MCF 10A (cell line): Measurements from ENCODE around the gene TUBB6. TPM values are rescaled to one million over a fixed set of nuclear protein-coding genes. Genes with fewer than 3 reads are reported as not detected.

Experiments used
- Bru-seq: library from RNA; stranded (reverse); fragments of 400-500 nt; gene quantifications from one replicate; lab custom pipeline; 2021; lab: Mats Ljungman, UMichigan
- BruChase-seq, 2 experiments: library from RNA; stranded (reverse); fragments of 400-500 nt; gene quantifications; one replicate each; lab custom pipeline; 2021; lab: Mats Ljungman, UMichigan
- BruUV-seq: library from RNA; stranded (reverse); fragments of 400-500 nt; replicated peaks from 2 replicates; lab custom pipeline; 2021; lab: Mats Ljungman, UMichigan
- CTCF ChIA-PET: fragments of 300-600 bp; sonication (Branson Sonifier 250); formaldehyde crosslinking; extraction: SDS; loops from one replicate; lab custom pipeline; 2021; ENCODE audit warnings: antibody characterized with exemption, inconsistent platforms; lab: Yijun Ruan, JAX
- POLR2A ChIA-PET: fragments of 300-600, 350-650 bp; sonication (Branson Sonifier 250); formaldehyde crosslinking; extraction: SDS; loops from one replicate; lab custom pipeline; 2020; ENCODE audit warnings: antibody characterized with exemption, inconsistent platforms; lab: Yijun Ruan, JAX
- DNase-seq: peaks from one replicate; pipeline ENCODE4 v3.0.0-alpha.2; 2018; ENCODE audit not compliant: unreplicated experiment
- H3K27ac Mint-ChIP-seq: one replicate; pipeline ENCODE4 v1.8.0; 2022; ENCODE audit warnings: mild to moderate bottlenecking, low read depth, mixed read lengths; ENCODE audit not compliant: unreplicated experiment
- H3K27me3 Mint-ChIP-seq: one replicate; pipeline ENCODE4 v1.8.0; 2022; ENCODE audit warnings: mixed read lengths; ENCODE audit not compliant: insufficient read depth, unreplicated experiment
- H3K36me3 Mint-ChIP-seq: one replicate; pipeline ENCODE4 v1.8.0; 2022; ENCODE audit warnings: mild to moderate bottlenecking, moderate library complexity, mixed read lengths; ENCODE audit not compliant: insufficient read depth, unreplicated experiment
- H3K4me1 Mint-ChIP-seq: one replicate; pipeline ENCODE4 v1.8.0; 2022; ENCODE audit warnings: mixed read lengths; ENCODE audit not compliant: insufficient read depth, unreplicated experiment
- H3K4me3 Mint-ChIP-seq: one replicate; pipeline ENCODE4 v1.8.0; 2022; ENCODE audit warnings: mild to moderate bottlenecking, moderate library complexity, mixed read lengths; ENCODE audit not compliant: unreplicated experiment
- H3K9me3 Mint-ChIP-seq: one replicate; pipeline ENCODE4 v1.8.0; 2022; ENCODE audit warnings: mixed read lengths; ENCODE audit not compliant: unreplicated experiment
- intact Hi-C: fragments of 100-400 bp; cut with micrococcal nuclease; formaldehyde crosslinking; loops from 2 replicates; pipeline ENCODE4 v1.14.1; 2022
- long read RNA-seq: library from polyadenylated mRNA; stranded (forward); transcript quantifications from one replicate; pipeline ENCODE4 v2.0.0, GENCODE V29; 2022
- total RNA-seq: library from RNA; stranded (reverse); gene quantifications from 2 replicates; pipeline ENCODE4 v1.2.3, GENCODE V29; 2022
- TF ChIP-seq, protein P1 (sequence below): fragments of 200-600 bp; IDR thresholded peaks from one replicate; pipeline ENCODE4 v1.8.0; 2022; ENCODE audit warnings: antibody characterized with exemption, mild to moderate bottlenecking; ENCODE audit not compliant: unreplicated experiment

TUBB6 gene
- total RNA-seq (141 and 167 TPM in 2 replicates), Bru-seq, nascent RNA (percentile 97 among the genes with signal in this experiment), BruChase-seq, experiment 1, labeled RNA remaining after a 6-hour chase (percentile 89 among the genes with signal in this experiment), BruChase-seq, experiment 2, labeled RNA remaining after a 2-hour chase (percentile 97 among the genes with signal in this experiment)
- long read RNA-seq, transcript TUBB6-201 (4 exons, 2,064 nt) = major isoform, 225 of 350 reads
- long read RNA-seq, transcript TUBB6-203 (4 exons, 788 nt) = minor isoform, 15 of 350 reads
- long read RNA-seq, transcript TUBB6-202 (3 exons, 2,163 nt) = minor isoform, 13 of 350 reads
- long read RNA-seq, transcript TUBB6-213 (4 exons, 1,017 nt) = minor isoform, 29 of 350 reads
- long read RNA-seq, partial matches to known transcripts = 6 of 350 reads
- long read RNA-seq, other reads (novel, unspliced or antisense) = 38 of 350 reads

DNA sequence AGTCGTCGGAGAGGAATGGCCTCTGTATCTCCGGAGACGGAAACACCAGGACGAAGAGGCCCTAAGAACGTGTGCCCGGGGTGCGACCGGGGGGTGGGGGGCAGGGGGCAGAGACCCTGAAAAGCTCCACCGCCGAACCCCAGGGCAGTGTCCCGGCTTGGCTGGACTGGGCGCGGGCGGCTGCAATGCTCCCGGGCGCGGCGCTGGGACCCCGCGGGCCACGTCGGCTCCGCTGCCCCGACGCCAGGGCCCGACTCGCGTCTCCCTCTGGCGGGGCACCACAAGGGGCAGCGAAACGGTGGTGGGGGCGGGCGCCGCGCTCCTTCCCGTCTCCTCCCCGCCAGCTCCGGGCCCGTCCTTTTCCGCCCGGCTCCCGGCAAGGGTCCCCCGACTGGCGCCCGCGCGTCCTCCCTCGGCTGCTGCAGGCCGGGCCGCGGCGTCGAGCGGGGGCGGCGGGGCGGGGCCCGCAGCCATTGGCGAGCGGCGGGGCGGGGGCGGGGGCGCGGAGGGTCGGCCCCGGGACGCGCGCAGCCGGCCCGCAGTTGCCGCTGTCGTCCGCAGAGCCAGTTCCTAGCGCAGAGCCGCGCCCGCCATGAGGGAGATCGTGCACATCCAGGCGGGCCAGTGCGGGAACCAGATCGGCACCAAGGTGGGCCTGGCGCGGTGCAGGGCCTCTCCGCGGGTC is at the start of gene TUBB6:
TSS of gene TUBB6 (plus strand) at position 541 of the 685 bp plus-strand sequence. CDS start at position 593, 52 bp downstream.
- Mint-ChIP-seq H3K27ac (peak within 1 kb of the TSS; percentile 87), H3K4me3 (peak within 1 kb of the TSS; percentile 86), H3K27me3 (no peaks in the 10 kb centered on the region), H3K9me3 (no peaks in the 10 kb centered on the region), H3K36me3 (peaks cover 46% of the 10 kb centered on the region), H3K4me1 (peaks cover 20% of the 10 kb centered on the region)
- BruUV-seq = no TSS peak
- intact Hi-C loops = loop anchor here (2.0 kb wide), 1 partner anchor 35 kb away; no protein-coding TSS in a partner anchor
- TF ChIP-seq, protein P1, sequence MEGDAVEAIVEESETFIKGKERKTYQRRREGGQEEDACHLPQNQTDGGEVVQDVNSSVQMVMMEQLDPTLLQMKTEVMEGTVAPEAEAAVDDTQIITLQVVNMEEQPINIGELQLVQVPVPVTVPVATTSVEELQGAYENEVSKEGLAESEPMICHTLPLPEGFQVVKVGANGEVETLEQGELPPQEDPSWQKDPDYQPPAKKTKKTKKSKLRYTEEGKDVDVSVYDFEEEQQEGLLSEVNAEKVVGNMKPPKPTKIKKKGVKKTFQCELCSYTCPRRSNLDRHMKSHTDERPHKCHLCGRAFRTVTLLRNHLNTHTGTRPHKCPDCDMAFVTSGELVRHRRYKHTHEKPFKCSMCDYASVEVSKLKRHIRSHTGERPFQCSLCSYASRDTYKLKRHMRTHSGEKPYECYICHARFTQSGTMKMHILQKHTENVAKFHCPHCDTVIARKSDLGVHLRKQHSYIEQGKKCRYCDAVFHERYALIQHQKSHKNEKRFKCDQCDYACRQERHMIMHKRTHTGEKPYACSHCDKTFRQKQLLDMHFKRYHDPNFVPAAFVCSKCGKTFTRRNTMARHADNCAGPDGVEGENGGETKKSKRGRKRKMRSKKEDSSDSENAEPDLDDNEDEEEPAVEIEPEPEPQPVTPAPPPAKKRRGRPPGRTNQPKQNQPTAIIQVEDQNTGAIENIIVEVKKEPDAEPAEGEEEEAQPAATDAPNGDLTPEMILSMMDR = no peak
- POLR2A ChIA-PET = interaction anchor here (0.6 to 8.2 kb wide), 10 partner anchors 11 to 366 kb away, joined by 3 to 234 read pairs (median 8); partner anchors contain the start of gene AFG3L2
- DNase-seq = peak; percentile 68
- CTCF ChIA-PET = interaction anchor here (0.5 to 3.2 kb wide), 5 partner anchors 9 to 36 kb away, joined by 3 to 18 read pairs (median 3); no protein-coding TSS in a partner anchor

GRCh38 chr18:12258719-12259705 is 49.0 kb upstream of the TUBB6 start:
- POLR2A ChIA-PET = no interaction called here
- no TSS peak for BruUV-seq

DNA sequence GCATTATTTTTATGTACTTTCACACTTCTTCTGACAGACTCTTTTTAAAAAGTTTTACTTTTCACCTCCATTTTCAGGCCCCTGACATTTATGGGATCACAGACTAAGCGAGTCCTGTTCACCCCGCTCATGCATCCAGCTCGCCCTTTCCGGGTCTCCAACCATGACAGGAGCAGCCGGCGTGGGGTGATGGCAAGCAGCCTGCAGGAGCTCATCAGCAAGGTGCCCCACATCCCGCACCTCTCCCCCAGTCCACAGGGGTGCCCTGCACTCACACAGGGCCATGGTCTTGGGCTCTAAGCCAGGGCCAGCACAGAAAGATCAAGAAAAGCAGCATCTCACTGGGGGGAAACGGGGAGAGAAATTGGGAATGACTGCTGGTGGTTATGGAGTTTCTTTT is 45.3 kb upstream of the TUBB6 start:
- no peak for DNase-seq
- CTCF ChIA-PET = no interaction called here
- H3K36me3 Mint-ChIP-seq = no peaks in the 10 kb centered on the region
- no TSS peak for BruUV-seq
- intact Hi-C loops = no loop called here
- H3K4me3 Mint-ChIP-seq = no peak overlapping the region
- no peak overlapping the region for H3K27ac Mint-ChIP-seq
- no peaks in the 10 kb centered on the region for H3K4me1 Mint-ChIP-seq
- POLR2A ChIA-PET = no interaction called here
- peaks cover 40% of the 10 kb centered on the region for H3K27me3 Mint-ChIP-seq
- TF ChIP-seq, protein P1 = no peak
- no peaks in the 10 kb centered on the region for H3K9me3 Mint-ChIP-seq

More at GRCh38 chr18:12258719-12259705, 49.0 kb upstream of the TUBB6 start:
- no peaks in the 10 kb centered on the region for H3K36me3 Mint-ChIP-seq
- no peaks in the 10 kb centered on the region for H3K9me3 Mint-ChIP-seq
- peaks cover 21% of the 10 kb centered on the region for H3K4me1 Mint-ChIP-seq
- peaks cover 13% of the 10 kb centered on the region for H3K27me3 Mint-ChIP-seq
- H3K27ac Mint-ChIP-seq = no peak overlapping the region
- CTCF ChIA-PET = interaction anchor here (1.6 kb wide), 1 partner anchor 20 kb away, joined by 4 read pairs; no protein-coding TSS in a partner anchor
- TF ChIP-seq, protein P1 = no peak
- H3K4me3 Mint-ChIP-seq = no peak overlapping the region
- intact Hi-C loops = no loop called here
- no peak for DNase-seq
